ENCODE results near the gene SETD6.

Gene SETD6, protein sequence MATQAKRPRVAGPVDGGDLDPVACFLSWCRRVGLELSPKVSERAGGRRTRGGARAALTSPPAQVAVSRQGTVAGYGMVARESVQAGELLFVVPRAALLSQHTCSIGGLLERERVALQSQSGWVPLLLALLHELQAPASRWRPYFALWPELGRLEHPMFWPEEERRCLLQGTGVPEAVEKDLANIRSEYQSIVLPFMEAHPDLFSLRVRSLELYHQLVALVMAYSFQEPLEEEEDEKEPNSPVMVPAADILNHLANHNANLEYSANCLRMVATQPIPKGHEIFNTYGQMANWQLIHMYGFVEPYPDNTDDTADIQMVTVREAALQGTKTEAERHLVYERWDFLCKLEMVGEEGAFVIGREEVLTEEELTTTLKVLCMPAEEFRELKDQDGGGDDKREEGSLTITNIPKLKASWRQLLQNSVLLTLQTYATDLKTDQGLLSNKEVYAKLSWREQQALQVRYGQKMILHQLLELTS

GRCh38 chr16:58515125-58515870, at the start of gene SETD6:
SETD6 (plus strand) TSS chr16:58515517; CDS start chr16:58515538, 21 bp downstream.
- H3K79me2 ChIP-seq (ENCODE audit: low read length): peaks cover 51% of the 10 kb centered on the region
- peaks cover 10% of the 10 kb centered on the region for H4K20me1 ChIP-seq (ENCODE audit: insufficient read depth, low read length)

DNA sequence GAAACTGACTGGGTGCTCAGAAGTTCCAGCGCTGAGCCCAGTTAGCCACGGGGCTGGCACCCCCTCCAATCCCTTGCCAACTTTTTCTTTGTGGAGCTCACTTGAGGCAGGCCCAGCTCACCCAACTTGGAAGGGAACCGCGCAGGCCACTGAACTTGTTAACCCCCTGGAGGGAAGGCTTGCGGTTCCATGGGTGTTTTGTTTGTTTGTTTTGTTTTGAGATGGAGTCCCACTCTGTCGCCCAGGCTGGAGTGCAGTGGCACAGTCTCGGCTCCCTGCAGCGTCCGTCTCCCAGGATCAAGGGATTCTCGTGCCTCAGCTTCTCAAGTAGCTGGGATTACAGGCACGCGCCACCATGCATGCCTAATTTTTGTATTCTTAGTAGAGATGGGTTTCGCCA, 49.5 kb upstream of the SETD6 start:
- H3K36me3 ChIP-seq (replicated peaks; ENCODE audit: insufficient read depth, low read length): no peaks in the 10 kb centered on the region
- no peaks in the 10 kb centered on the region for H3F3A ChIP-seq (ENCODE audit: insufficient read depth, low read length)
- H3K9me2 ChIP-seq (replicated peaks; ENCODE audit: insufficient read depth, low read length): no peaks in the 10 kb centered on the region
- H3K27me3 ChIP-seq (replicated peaks; ENCODE audit: insufficient read depth, low read length): peaks cover 25% of the 10 kb centered on the region
- no peak for DNase-seq
- no peak for TF ChIP-seq EZH2phosphoT487 (IDR thresholded peaks at IDR 0.05; ENCODE audit: low read length)
- TF ChIP-seq, protein P1, sequence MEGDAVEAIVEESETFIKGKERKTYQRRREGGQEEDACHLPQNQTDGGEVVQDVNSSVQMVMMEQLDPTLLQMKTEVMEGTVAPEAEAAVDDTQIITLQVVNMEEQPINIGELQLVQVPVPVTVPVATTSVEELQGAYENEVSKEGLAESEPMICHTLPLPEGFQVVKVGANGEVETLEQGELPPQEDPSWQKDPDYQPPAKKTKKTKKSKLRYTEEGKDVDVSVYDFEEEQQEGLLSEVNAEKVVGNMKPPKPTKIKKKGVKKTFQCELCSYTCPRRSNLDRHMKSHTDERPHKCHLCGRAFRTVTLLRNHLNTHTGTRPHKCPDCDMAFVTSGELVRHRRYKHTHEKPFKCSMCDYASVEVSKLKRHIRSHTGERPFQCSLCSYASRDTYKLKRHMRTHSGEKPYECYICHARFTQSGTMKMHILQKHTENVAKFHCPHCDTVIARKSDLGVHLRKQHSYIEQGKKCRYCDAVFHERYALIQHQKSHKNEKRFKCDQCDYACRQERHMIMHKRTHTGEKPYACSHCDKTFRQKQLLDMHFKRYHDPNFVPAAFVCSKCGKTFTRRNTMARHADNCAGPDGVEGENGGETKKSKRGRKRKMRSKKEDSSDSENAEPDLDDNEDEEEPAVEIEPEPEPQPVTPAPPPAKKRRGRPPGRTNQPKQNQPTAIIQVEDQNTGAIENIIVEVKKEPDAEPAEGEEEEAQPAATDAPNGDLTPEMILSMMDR (IDR thresholded peaks at IDR 0.05; ENCODE audit: low read length): no peak
- no peak for TF ChIP-seq EZH2 (optimal IDR thresholded peaks at IDR 0.05; ENCODE audit: low read depth, low read length)
- H3K9ac ChIP-seq (ENCODE audit: low read length): no peak overlapping the region
- H3K4me1 ChIP-seq (ENCODE audit: low read length): no peaks in the 10 kb centered on the region
- H3K4me2 ChIP-seq (ENCODE audit: low read depth, low read length): no peak overlapping the region
- H3K4me3 ChIP-seq (ENCODE audit: low read length): no peak overlapping the region
- H3K9me3 ChIP-seq (replicated peaks; ENCODE audit: insufficient read depth, low read length): no peaks in the 10 kb centered on the region
- no peak overlapping the region for H3K27ac ChIP-seq (ENCODE audit: low read length)
- H2AFZ ChIP-seq (ENCODE audit: low read length): no peak overlapping the region
- no peaks in the 10 kb centered on the region for H3K79me2 ChIP-seq (ENCODE audit: low read length)
- no peaks in the 10 kb centered on the region for H4K20me1 ChIP-seq (ENCODE audit: insufficient read depth, low read length)

More at GRCh38 chr16:58515125-58515870, at the start of gene SETD6:
- H3K9ac ChIP-seq (ENCODE audit: low read length): peak within 1 kb of the TSS; percentile 90
- peaks cover 18% of the 10 kb centered on the region; the same call in 1 of the 2 replicates for H3K36me3 ChIP-seq (replicated peaks; ENCODE audit: insufficient read depth, low read length)
- H3K27me3 ChIP-seq (replicated peaks; ENCODE audit: insufficient read depth, low read length): no peaks in the 10 kb centered on the region
- peak within 1 kb of the TSS; percentile 87 for H2AFZ ChIP-seq (ENCODE audit: low read length)
- DNase-seq: peak; percentile 84
- no peak for TF ChIP-seq EZH2phosphoT487 (IDR thresholded peaks at IDR 0.05; ENCODE audit: low read length)
- TF ChIP-seq, protein P1 (IDR thresholded peaks at IDR 0.05; ENCODE audit: low read length): peak; percentile 22; the same call in 1 of the 2 replicates
- peaks cover 21% of the 10 kb centered on the region for H3F3A ChIP-seq (ENCODE audit: insufficient read depth, low read length)
- H3K9me3 ChIP-seq (replicated peaks; ENCODE audit: insufficient read depth, low read length): no peaks in the 10 kb centered on the region
- no peaks in the 10 kb centered on the region for H3K9me2 ChIP-seq (replicated peaks; ENCODE audit: insufficient read depth, low read length)
- peak within 1 kb of the TSS; percentile 98 for H3K4me2 ChIP-seq (ENCODE audit: low read depth, low read length)
- H3K4me3 ChIP-seq (ENCODE audit: low read length): peak within 1 kb of the TSS; percentile 92
- H3K27ac ChIP-seq (ENCODE audit: low read length): peak within 1 kb of the TSS; percentile 73
- peaks cover 11% of the 10 kb centered on the region for H3K4me1 ChIP-seq (ENCODE audit: low read length)

GRCh38 chr16:58466396-58466795, 48.9 kb upstream of the SETD6 start:
- H3F3A ChIP-seq (ENCODE audit: insufficient read depth, low read length): no peaks in the 10 kb centered on the region

More at GRCh38 chr16:58466396-58466795, 48.9 kb upstream of the SETD6 start:
- TF ChIP-seq EZH2phosphoT487 (IDR thresholded peaks at IDR 0.05; ENCODE audit: low read length) (no peak), EZH2 (optimal IDR thresholded peaks at IDR 0.05; ENCODE audit: low read depth, low read length) (no peak)
- TF ChIP-seq, protein P1 (IDR thresholded peaks at IDR 0.05; ENCODE audit: low read length): no peak
- no peak for DNase-seq
- no peaks in the 10 kb centered on the region for H4K20me1 ChIP-seq (ENCODE audit: insufficient read depth, low read length)
- no peak overlapping the region for H3K27ac ChIP-seq (ENCODE audit: low read length)
- no peaks in the 10 kb centered on the region for H3K36me3 ChIP-seq (replicated peaks; ENCODE audit: insufficient read depth, low read length)
- H3K9ac ChIP-seq (ENCODE audit: low read length): no peak overlapping the region
- H3K79me2 ChIP-seq (ENCODE audit: low read length): no peaks in the 10 kb centered on the region
- no peak overlapping the region for H3K4me3 ChIP-seq (ENCODE audit: low read length)
- H3K27me3 ChIP-seq (replicated peaks; ENCODE audit: insufficient read depth, low read length): peaks cover 25% of the 10 kb centered on the region
- no peaks in the 10 kb centered on the region for H3K9me3 ChIP-seq (replicated peaks; ENCODE audit: insufficient read depth, low read length)
- H3K4me2 ChIP-seq (ENCODE audit: low read depth, low read length): no peak overlapping the region
- H3K9me2 ChIP-seq (replicated peaks; ENCODE audit: insufficient read depth, low read length): no peaks in the 10 kb centered on the region
- H3K4me1 ChIP-seq (ENCODE audit: low read length): no peaks in the 10 kb centered on the region
- no peak overlapping the region for H2AFZ ChIP-seq (ENCODE audit: low read length)

All from MM.1S (cell line).